ENCODE measurements around the gene CEP104. TPM values are rescaled to one million over a fixed set of nuclear protein-coding genes. Genes with fewer than 3 reads are reported as not detected.
"Not testable (repeated sequence)": the region's sequence is repeated elsewhere in the genome, so short reads cannot be mapped to it uniquely, and the experiment has no call there.

Gene CEP104
- total RNA-seq, 1 donor from 2014 or later: 36.5 TPM

GRCh38 chr1:3825356-3825755 is 31.7 kb downstream of the CEP104 start:
- no peak for DNase-seq

GRCh38 chr1:3824650-3825049 is 32.4 kb downstream of the CEP104 start:
- no peak for DNase-seq

GRCh38 chr1:3822421-3822820 is 34.6 kb downstream of the CEP104 start:
- DNase-seq: no peak

- peak; percentile 9 for DNase-seq
These were observed 35.1 kb downstream of the CEP104 start for GRCh38 chr1:3821908-3822307.

- DNase-seq: peak; percentile 78
These were observed 35.6 kb downstream of the CEP104 start for GRCh38 chr1:3821447-3821846.

- DNase-seq: peak; percentile 91
These were observed 36.0 kb downstream of the CEP104 start for GRCh38 chr1:3821004-3821403.

GRCh38 chr1:3820316-3820715 is 36.7 kb downstream of the CEP104 start:
- DNase-seq: no peak

GRCh38 chr1:3819771-3820200 is 37.2 kb downstream of the CEP104 start:
- peak; percentile 80 for DNase-seq

- DNase-seq: no peak
These were observed 39.0 kb downstream of the CEP104 start for GRCh38 chr1:3817821-3818597.

GRCh38 chr1:3817138-3817740 is 39.8 kb downstream of the CEP104 start:
- DNase-seq: no peak

GRCh38 chr1:3816331-3817137 is 40.5 kb downstream of the CEP104 start:
- no peak for DNase-seq

- DNase-seq: no peak
These were observed 42.0 kb downstream of the CEP104 start for GRCh38 chr1:3814771-3815561.

GRCh38 chr1:3814065-3814464 is 42.9 kb downstream of the CEP104 start:
- no peak for DNase-seq

- DNase-seq: no peak
These were observed 45.5 kb downstream of the CEP104 start for GRCh38 chr1:3811595-3811911.

GRCh38 chr1:3810149-3810761 is 46.8 kb downstream of the CEP104 start:
- DNase-seq: not testable (repeated sequence)

- DNase-seq: no peak
These were observed 47.3 kb downstream of the CEP104 start for GRCh38 chr1:3809680-3810079.

- DNase-seq: no peak
These were observed 49.2 kb downstream of the CEP104 start for GRCh38 chr1:3807769-3808168.

GRCh38 chr1:3805038-3805437 is 52.0 kb downstream of the CEP104 start:
- DNase-seq: no peak

- DNase-seq: not testable (repeated sequence)
These were observed 52.4 kb downstream of the CEP104 start for GRCh38 chr1:3804627-3804944.

- peak; percentile 59 for DNase-seq
These were observed 52.9 kb downstream of the CEP104 start for GRCh38 chr1:3803905-3804626.

- DNase-seq: not testable (repeated sequence)
These were observed 56.2 kb downstream of the CEP104 start for GRCh38 chr1:3800795-3801194.

All from tongue (tissue), 2 donors.